ENCODE results near the gene TMEM101. TPM values are rescaled to one million over a fixed set of nuclear protein-coding genes. Genes with fewer than 3 reads are reported as not detected.

Gene TMEM101
- total and polyA plus RNA-seq, 2 of the 8 experiments (the other 6 are each of a cell fraction or from before 2014, with no cell fraction given): 16.1 to 44.7 TPM

DNA sequence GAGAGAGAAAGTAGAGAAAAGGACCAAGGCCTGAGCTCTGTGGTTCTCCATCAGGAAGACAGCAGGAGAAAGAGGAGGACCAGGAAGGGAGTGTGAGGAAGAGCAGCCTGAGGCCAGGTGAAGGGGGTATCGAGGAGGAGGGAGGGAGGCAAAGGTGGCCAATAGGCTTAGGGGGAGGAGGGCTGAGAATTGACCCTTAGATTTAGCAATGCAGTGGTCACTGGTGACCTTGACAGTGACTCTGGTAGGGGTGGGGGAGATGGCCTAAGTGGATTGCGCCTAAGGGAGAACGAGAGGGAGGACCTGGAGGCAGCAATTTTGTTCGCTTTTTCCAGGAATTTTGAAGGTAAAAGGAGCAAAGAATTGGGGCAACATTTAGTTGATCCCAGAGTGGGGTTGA lies 15.7 kb downstream of the TMEM101 start (continued):
- TF ChIP-seq TBP (IDR thresholded peaks at IDR 0.05; ENCODE audit: low read depth, low read length) (no peak), KDM1A (IDR thresholded peaks at IDR 0.05; ENCODE audit: borderline replicate concordance, low read length) (no peak), SIX5 (IDR thresholded peaks at IDR 0.05; ENCODE audit: low read depth, low read length) (no peak)

Data from H1 (cell line).